IgD-negative memory B cell (primary cell): Measurements from ENCODE around the gene PRIMA1. TPM values are rescaled to one million over a fixed set of nuclear protein-coding genes. Genes with fewer than 3 reads are reported as not detected.

Source experiments
- H3K27ac Mint-ChIP-seq, 3 donors: one replicate each; pipeline ENCODE4 v1.8.0; 2020 to 2022; ENCODE audit warnings: mild to moderate bottlenecking in 3 of 3, mixed read lengths in 3 of 3, moderate library complexity in 1 of 3
- H3K27me3 Mint-ChIP-seq: one replicate; pipeline ENCODE4 v1.8.0; 2021; ENCODE audit warnings: mixed read lengths
- H3K36me3 Mint-ChIP-seq: one replicate; pipeline ENCODE4 v1.8.0; 2020; ENCODE audit warnings: mild to moderate bottlenecking, mixed read lengths
- H3K4me1 Mint-ChIP-seq, 3 donors: one replicate each; pipeline ENCODE4 v1.8.0; 2020 to 2022; ENCODE audit warnings: mixed read lengths in 3 of 3, mild to moderate bottlenecking in 1 of 3
- H3K4me3 Mint-ChIP-seq, 4 donors: one replicate each; pipeline ENCODE4 v1.8.0; 2020 to 2022; ENCODE audit warnings: mild to moderate bottlenecking in 4 of 4, mixed read lengths in 4 of 4, moderate library complexity in 3 of 4
- H3K9me3 Mint-ChIP-seq, 3 donors: one replicate each; pipeline ENCODE4 v1.8.0; 2020 to 2021; ENCODE audit warnings: mixed read lengths in 3 of 3, mild to moderate bottlenecking in 1 of 3
- polyA plus RNA-seq: library from polyadenylated mRNA; unstranded; fragments of 300-500 nt; fragmentation: Illumina TruSeq; gene quantifications from one replicate; pipeline ENCODE4 v1.2.3, GENCODE V29; 2021

PRIMA1 gene
- polyA plus RNA-seq, 1 donor from 2014 or later = not detected

DNA sequence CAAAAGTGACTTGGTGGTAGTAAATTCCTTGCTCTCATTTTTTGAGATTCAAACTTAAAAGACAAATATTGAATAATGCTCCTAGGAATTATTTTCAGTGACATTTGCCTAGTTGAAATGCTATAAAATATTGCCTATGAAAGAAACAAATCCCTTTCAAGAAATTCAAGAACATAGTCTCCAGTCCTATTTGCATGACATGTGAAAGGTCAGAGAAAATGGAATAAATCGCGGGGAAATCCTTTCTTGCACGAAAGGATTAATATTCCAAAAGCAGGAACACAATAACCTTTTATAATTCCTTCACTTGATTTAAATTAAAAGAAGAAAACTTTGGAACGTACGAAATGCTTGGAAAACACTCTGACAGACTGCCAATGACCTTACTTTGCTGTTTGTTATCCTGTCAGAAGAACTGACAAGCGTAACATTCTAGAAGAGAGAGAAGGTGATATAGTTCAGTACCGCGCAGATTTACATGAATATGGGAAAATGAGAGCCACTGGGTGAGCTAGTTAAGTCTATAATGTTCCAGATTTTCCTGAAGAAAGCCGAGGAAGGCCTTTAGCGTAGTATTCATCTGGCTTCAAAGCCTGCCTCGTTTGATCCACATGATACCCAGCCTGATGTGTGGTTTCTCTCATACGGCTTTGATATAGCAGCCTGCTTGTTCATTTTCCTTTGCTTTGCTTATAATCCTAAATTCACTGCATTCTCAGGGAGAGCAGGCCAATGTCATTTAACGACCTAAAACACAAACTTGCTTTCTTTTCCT, 103.0 kb downstream of the PRIMA1 start:
- Mint-ChIP-seq H3K9me3 (peaks cover 0 to 1% (median 0%) of the 10 kb centered on the region in 3 donors), H3K27me3 (peaks cover 9% of the 10 kb centered on the region), H3K4me1 (peaks cover 0 to 2% (median 0%) of the 10 kb centered on the region in 3 donors), H3K36me3 (no peaks in the 10 kb centered on the region), H3K27ac (no peak overlapping the region), H3K4me3 (no peak overlapping the region)

DNA sequence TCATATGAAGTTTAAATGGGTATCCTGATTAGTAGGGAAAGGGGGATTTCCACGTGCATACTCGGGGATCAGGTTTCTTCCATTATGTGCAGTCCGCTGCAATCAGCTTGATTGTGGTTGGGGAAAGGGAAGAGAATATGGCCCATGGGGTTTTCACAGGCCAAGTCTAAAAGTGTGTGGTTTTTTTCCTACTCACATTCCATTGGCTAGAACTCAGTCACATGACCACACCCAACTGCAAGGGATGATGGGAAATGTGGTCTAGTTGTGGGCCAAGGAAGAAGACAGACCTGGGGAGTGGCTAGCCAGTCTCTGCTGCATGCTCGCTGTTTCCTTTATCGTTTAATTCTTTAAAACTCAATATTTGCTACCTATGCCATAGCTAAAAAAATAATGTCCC, 105.1 kb downstream of the PRIMA1 start:
- Mint-ChIP-seq H3K4me3 (no peak overlapping the region), H3K27me3 (peaks cover 9% of the 10 kb centered on the region), H3K9me3 (peaks cover 0 to 2% (median 0%) of the 10 kb centered on the region in 3 donors), H3K4me1 (peaks cover 0 to 2% (median 0%) of the 10 kb centered on the region in 3 donors), H3K36me3 (no peaks in the 10 kb centered on the region), H3K27ac (peak overlapping the region in 1 of 3 donors; percentile 54)

GRCh38 chr14:93682459-93682858, 105.8 kb downstream of the PRIMA1 start:
- Mint-ChIP-seq H3K9me3 (peaks cover 0 to 2% (median 0%) of the 10 kb centered on the region in 3 donors), H3K4me3 (no peak overlapping the region), H3K27ac (no peak overlapping the region), H3K4me1 (peaks cover 0 to 2% (median 0%) of the 10 kb centered on the region in 3 donors), H3K36me3 (no peaks in the 10 kb centered on the region), H3K27me3 (peaks cover 6% of the 10 kb centered on the region)

GRCh38 chr14:93676416-93676958, 111.8 kb downstream of the PRIMA1 start:
- peaks cover 0 to 2% (median 0%) of the 10 kb centered on the region in 3 donors for H3K9me3 Mint-ChIP-seq
- H3K27ac Mint-ChIP-seq = no peak overlapping the region
- H3K4me1 Mint-ChIP-seq = no peaks in the 10 kb centered on the region
- H3K4me3 Mint-ChIP-seq = no peak overlapping the region
- peaks cover 8% of the 10 kb centered on the region for H3K27me3 Mint-ChIP-seq
- no peaks in the 10 kb centered on the region for H3K36me3 Mint-ChIP-seq

DNA sequence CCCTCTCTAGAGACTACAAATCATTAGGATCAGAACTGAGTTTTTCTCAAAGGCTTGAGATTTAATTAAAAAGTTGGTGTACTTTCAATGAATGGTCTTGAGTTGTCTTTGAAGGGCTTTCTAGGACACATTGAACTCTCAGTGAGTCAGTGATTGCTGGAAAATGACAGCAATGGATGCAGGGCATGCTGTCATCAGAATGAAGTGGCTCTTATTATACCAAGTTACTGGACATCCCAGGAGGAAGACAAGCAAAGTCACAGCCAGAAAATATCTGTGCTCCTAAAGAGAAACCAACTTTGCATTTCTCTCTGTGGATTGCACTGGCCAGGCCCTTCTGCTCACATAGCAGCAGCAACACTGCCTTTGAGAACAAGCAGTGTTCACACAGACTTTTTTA, 112.6 kb downstream of the PRIMA1 start:
- no peaks in the 10 kb centered on the region for H3K4me1 Mint-ChIP-seq
- H3K27ac Mint-ChIP-seq = no peak overlapping the region
- H3K4me3 Mint-ChIP-seq = no peak overlapping the region
- H3K36me3 Mint-ChIP-seq = no peaks in the 10 kb centered on the region
- peaks cover 8% of the 10 kb centered on the region for H3K27me3 Mint-ChIP-seq
- H3K9me3 Mint-ChIP-seq = peaks cover 0 to 2% (median 0%) of the 10 kb centered on the region in 3 donors

DNA sequence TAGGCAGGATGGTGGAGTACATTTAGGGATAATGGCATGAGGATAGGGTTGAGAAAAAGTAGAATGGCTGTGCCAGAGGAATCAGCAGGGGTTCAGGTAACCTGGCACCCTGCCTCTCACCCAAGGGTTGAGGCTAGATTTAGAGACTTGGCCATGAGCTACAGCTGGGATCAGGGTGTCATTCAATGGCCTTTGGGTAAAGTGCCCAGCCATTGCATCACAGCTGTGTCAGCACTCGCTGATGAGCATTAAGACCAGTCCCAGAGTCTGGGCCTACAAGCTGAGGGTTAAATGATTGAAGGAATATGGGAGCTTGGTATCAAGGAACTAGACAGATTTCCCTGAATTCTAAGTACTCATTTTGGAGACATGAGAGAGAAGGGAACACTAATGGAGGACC, 113.9 kb downstream of the PRIMA1 start:
- Mint-ChIP-seq H3K4me3 (no peak overlapping the region), H3K27me3 (peaks cover 8% of the 10 kb centered on the region), H3K9me3 (peaks cover 0 to 2% (median 0%) of the 10 kb centered on the region in 3 donors), H3K4me1 (no peaks in the 10 kb centered on the region), H3K27ac (no peak overlapping the region), H3K36me3 (no peaks in the 10 kb centered on the region)

DNA sequence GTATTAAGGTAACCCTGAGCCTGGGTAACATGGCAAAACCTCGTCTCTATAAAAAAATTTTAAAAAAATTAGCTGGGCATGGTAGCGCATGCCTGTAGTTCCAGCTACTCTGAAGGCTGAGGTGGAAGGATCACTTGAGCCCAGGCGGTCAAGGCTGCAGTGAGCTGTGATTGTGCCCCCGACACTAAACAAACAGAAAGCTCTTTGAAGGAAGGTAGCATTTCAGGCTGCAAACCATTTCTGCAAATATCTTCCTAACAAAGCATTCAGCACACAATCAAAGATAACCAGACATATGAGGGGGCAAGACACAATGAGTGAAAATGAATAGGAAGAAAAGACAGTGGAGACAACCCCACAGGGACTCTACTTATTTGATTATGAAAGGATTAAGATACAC, 118.7 kb downstream of the PRIMA1 start:
- Mint-ChIP-seq H3K4me1 (no peaks in the 10 kb centered on the region), H3K27ac (no peak overlapping the region), H3K27me3 (peaks cover 3% of the 10 kb centered on the region)

More for the DNA sequence above, 118.7 kb downstream of the PRIMA1 start:
- peaks cover 7% of the 10 kb centered on the region for H3K36me3 Mint-ChIP-seq
- no peak overlapping the region for H3K4me3 Mint-ChIP-seq
- peaks cover 3 to 19% (median 14%) of the 10 kb centered on the region in 3 donors for H3K9me3 Mint-ChIP-seq

Other genes with a start within 250 kb of the PRIMA1 start
- not detected for gene FAM181A, start 138.9 kb upstream of the PRIMA1 start, polyA plus RNA-seq
- gene ASB2, start 188.1 kb upstream of the PRIMA1 start, polyA plus RNA-seq = 3.8 TPM
- gene CCDC197, start 208.8 kb upstream of the PRIMA1 start, polyA plus RNA-seq = not detected
- 0.19 TPM for gene OTUB2, start 237.9 kb upstream of the PRIMA1 start, polyA plus RNA-seq